ENCODE results near the gene FRMD6.

The FRMD6 gene

DNA sequence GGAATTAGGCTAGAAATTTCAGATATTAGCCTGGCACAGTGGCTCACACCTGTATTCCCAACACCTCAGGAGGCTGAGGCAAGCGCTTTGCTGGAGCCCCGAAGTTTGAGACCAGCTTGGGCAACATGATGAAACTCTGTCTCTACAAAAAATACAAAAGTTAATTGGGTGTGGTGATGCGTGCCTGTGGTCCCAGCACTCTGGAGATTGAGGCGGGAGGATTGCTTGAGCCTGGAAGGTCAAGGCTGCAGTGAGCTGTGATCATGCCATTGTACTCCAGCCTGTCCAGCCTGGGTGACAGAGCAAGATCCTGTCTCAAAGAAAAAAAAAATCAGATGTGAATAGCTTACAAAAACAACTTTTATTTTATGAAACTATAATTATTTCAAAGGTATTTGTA, 15.1 kb downstream of the FRMD6 start:
- Histone ChIP-seq H3K4me1 (no peaks in the 10 kb centered on the region), H3K4me2 (ENCODE audit: low read length) (no peak overlapping the region), H3K79me2 (no peaks in the 10 kb centered on the region), H3K9ac (no peak overlapping the region), H3K36me3 (ENCODE audit: control insufficient read depth, insufficient read depth, low read length) (no peaks in the 10 kb centered on the region), H3K27me3 (ENCODE audit: control insufficient read depth, insufficient read depth, low read length) (no peaks in the 10 kb centered on the region), H3K9me3 (ENCODE audit: control insufficient read depth, low read length) (no peaks in the 10 kb centered on the region), H3K4me3 (ENCODE audit: low read depth, low read length) (no peak overlapping the region), H3K27ac (no peak overlapping the region), H2AFZ (no peak overlapping the region)
- TF ChIP-seq, protein P1, sequence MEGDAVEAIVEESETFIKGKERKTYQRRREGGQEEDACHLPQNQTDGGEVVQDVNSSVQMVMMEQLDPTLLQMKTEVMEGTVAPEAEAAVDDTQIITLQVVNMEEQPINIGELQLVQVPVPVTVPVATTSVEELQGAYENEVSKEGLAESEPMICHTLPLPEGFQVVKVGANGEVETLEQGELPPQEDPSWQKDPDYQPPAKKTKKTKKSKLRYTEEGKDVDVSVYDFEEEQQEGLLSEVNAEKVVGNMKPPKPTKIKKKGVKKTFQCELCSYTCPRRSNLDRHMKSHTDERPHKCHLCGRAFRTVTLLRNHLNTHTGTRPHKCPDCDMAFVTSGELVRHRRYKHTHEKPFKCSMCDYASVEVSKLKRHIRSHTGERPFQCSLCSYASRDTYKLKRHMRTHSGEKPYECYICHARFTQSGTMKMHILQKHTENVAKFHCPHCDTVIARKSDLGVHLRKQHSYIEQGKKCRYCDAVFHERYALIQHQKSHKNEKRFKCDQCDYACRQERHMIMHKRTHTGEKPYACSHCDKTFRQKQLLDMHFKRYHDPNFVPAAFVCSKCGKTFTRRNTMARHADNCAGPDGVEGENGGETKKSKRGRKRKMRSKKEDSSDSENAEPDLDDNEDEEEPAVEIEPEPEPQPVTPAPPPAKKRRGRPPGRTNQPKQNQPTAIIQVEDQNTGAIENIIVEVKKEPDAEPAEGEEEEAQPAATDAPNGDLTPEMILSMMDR (IDR thresholded peaks at IDR 0.05): no peak

DNA sequence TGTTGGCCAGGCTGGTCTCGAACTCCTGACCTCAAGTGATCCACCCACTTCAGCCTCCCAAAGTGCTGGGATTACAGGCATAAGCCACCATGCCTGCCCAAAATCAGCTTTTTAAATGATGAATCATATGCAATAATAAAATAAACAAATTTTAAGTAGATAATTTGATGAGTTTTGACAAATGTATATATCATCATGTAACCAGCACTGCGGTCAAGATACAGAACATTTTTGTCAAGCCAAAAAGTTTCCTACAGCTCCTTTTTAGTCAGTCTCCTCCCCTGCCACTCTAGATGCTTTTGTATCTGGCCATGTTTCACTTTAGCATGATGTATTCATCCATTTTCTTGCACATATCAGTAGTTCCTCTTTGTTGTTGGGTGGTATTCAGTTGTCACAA, 17.2 kb downstream of the FRMD6 start:
- H3K4me1 ChIP-seq: no peaks in the 10 kb centered on the region
- no peaks in the 10 kb centered on the region for H3K79me2 ChIP-seq
- no peaks in the 10 kb centered on the region for H3K27me3 ChIP-seq (ENCODE audit: control insufficient read depth, insufficient read depth, low read length)
- H3K4me3 ChIP-seq (ENCODE audit: low read depth, low read length): no peak overlapping the region
- H3K4me2 ChIP-seq (ENCODE audit: low read length): no peak overlapping the region
- H3K36me3 ChIP-seq (ENCODE audit: control insufficient read depth, insufficient read depth, low read length): no peaks in the 10 kb centered on the region
- no peak overlapping the region for H3K27ac ChIP-seq
- no peak overlapping the region for H2AFZ ChIP-seq
- H3K9me3 ChIP-seq (ENCODE audit: control insufficient read depth, low read length): no peaks in the 10 kb centered on the region
- H3K9ac ChIP-seq: no peak overlapping the region
- TF ChIP-seq, protein P1 (IDR thresholded peaks at IDR 0.05): no peak

DNA sequence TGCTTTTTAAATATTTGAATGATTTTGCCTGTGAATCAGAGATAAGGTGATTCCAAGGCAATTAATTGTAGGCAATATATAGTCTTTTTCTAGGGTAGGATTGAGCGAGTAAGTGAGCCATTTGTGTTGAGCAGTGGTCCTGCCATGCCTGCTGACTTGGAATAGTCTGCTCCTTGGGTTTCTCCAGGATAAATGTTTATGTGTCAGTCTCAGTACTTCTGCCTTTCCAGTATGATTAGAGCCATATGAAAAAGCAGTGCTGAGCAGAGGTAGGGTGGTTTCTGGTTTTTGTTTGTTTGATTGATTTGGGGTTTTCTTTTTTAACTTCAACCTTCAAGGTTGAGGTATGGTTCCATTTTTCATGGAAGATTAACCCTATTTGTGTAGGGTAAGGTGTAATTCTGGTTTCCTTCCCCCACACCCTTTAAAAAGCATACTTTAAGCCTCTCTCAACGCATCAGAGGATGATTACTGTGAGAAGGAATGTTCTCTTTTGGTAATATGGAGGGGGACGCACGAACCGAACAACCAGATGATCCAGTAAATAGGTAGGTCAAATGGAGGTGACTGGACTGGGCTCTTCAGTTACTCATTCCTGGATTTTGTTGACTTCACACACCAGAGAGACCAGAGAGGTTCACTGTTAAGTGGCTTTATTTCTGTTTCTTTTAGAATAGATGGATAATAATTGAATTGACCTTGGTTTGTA, 22.7 kb downstream of the FRMD6 start:
- Histone ChIP-seq H3K4me1 (no peaks in the 10 kb centered on the region), H3K4me2 (ENCODE audit: low read length) (no peak overlapping the region), H3K27me3 (ENCODE audit: control insufficient read depth, insufficient read depth, low read length) (no peaks in the 10 kb centered on the region), H3K27ac (no peak overlapping the region), H3K79me2 (no peaks in the 10 kb centered on the region), H3K9me3 (ENCODE audit: control insufficient read depth, low read length) (no peaks in the 10 kb centered on the region), H2AFZ (no peak overlapping the region), H3K4me3 (ENCODE audit: low read depth, low read length) (no peak overlapping the region), H3K36me3 (ENCODE audit: control insufficient read depth, insufficient read depth, low read length) (no peaks in the 10 kb centered on the region), H3K9ac (no peak overlapping the region)
- TF ChIP-seq, protein P1 (IDR thresholded peaks at IDR 0.05): no peak

- Histone ChIP-seq H3K36me3 (ENCODE audit: control insufficient read depth, insufficient read depth, low read length) (no peaks in the 10 kb centered on the region), H3K9ac (no peak overlapping the region), H3K4me1 (no peaks in the 10 kb centered on the region), H3K4me3 (ENCODE audit: low read depth, low read length) (no peak overlapping the region), H2AFZ (no peak overlapping the region), H3K27ac (no peak overlapping the region), H3K27me3 (ENCODE audit: control insufficient read depth, insufficient read depth, low read length) (no peaks in the 10 kb centered on the region), H3K9me3 (ENCODE audit: control insufficient read depth, low read length) (no peaks in the 10 kb centered on the region), H3K79me2 (no peaks in the 10 kb centered on the region), H3K4me2 (ENCODE audit: low read length) (no peak overlapping the region)
- TF ChIP-seq, protein P1 (IDR thresholded peaks at IDR 0.05): no peak
These were observed 24.8 kb downstream of the FRMD6 start for GRCh38 chr14:51676549-51676948.

GRCh38 chr14:51677266-51677665, 25.6 kb downstream of the FRMD6 start:
- Histone ChIP-seq H2AFZ (no peak overlapping the region), H3K4me1 (no peaks in the 10 kb centered on the region), H3K9ac (no peak overlapping the region), H3K79me2 (no peaks in the 10 kb centered on the region), H3K4me3 (ENCODE audit: low read depth, low read length) (no peak overlapping the region), H3K9me3 (ENCODE audit: control insufficient read depth, low read length) (no peaks in the 10 kb centered on the region), H3K36me3 (ENCODE audit: control insufficient read depth, insufficient read depth, low read length) (no peaks in the 10 kb centered on the region), H3K27ac (no peak overlapping the region), H3K27me3 (ENCODE audit: control insufficient read depth, insufficient read depth, low read length) (no peaks in the 10 kb centered on the region), H3K4me2 (ENCODE audit: low read length) (no peak overlapping the region)
- TF ChIP-seq, protein P1 (IDR thresholded peaks at IDR 0.05): no peak

Data from parathyroid adenoma (tissue), 2 donors.